Gastrocnemius medialis (tissue), 4 donors: Measurements from ENCODE around the gene SERPINB13. TPM values are rescaled to one million over a fixed set of nuclear protein-coding genes. Genes with fewer than 3 reads are reported as not detected.

ENCODE experiments used
- ATAC-seq, 2 donors: fragments of 150-250 bp; one replicate each; pipeline ENCODE4 v1.9.1; 2016
- DNase-seq, 2 donors: peaks; one replicate each; pipeline ENCODE4 v3.0.0-alpha.2; 2019
- H3K27ac ChIP-seq, 4 donors: fragments of 200-600 bp; sonication (generic); 1 replicate in 1 of 4; 2 replicates in 3 of 4; pipeline ENCODE4 v1.5.1; 2016 to 2018; ENCODE audit warnings: mild to moderate bottlenecking in 2 of 4, moderate library complexity in 1 of 4
- H3K27me3 ChIP-seq, 3 donors: fragments of 200-600 bp; sonication (generic) in 2 of 3; 1 replicate in 1 of 3; 2 replicates in 2 of 3; pipeline versions ENCODE4 v1.5.1 to v1.6.0; 2016 to 2019; ENCODE audit warnings: mild to moderate bottlenecking in 1 of 3, moderate library complexity in 1 of 3
- H3K36me3 ChIP-seq, 2 donors: fragments of 200-600 bp; sonication (generic) in 1 of 2; one replicate each; pipeline ENCODE4 v1.5.1; 2017 to 2018
- H3K4me1 ChIP-seq, 2 donors: fragments of 200-600 bp; sonication (generic) in 1 of 2; one replicate each; pipeline ENCODE4 v1.5.1; 2016 to 2017; ENCODE audit warnings: mild to moderate bottlenecking in 2 of 2
- H3K4me3 ChIP-seq, 4 donors: fragments of 200-600 bp; sonication (generic) in 3 of 4; 1 replicate in 1 of 4; 2 replicates in 3 of 4; pipeline ENCODE4 v1.5.1; 2016 to 2019; ENCODE audit warnings: mild to moderate bottlenecking in 2 of 4
- H3K9me3 ChIP-seq, 3 donors: fragments of 200-600 bp; sonication (generic) in 2 of 3; 1 replicate in 1 of 3; 2 replicates in 2 of 3; pipeline ENCODE4 v1.5.1; 2016 to 2019
- POLR2A ChIP-seq, 2 donors: fragments of 450-650 bp; IDR thresholded peaks; one replicate each; pipeline ENCODE4 v1.6.1; 2017; ENCODE audit warnings: antibody characterized with exemption in 2 of 2, mild to moderate bottlenecking in 2 of 2, moderate library complexity in 2 of 2
- in situ Hi-C, 4 donors: fragments of 200-750 bp; cut with MboI; loops; one replicate each; pipeline versions ENCODE4 v1.15.0 to v1.8.0; 2017; ENCODE audit warnings: low sequenced_read_pairs in 4 of 4
- intact Hi-C: fragments of 100-400 bp; cut with DNase I; formaldehyde crosslinking; loops from one replicate; pipeline ENCODE4 v1.15.1; 2023; ENCODE audit warnings: low total_unique reads
- total RNA-seq, 4 donors: library from RNA; depleted of rRNA; stranded (reverse); fragments of >200 nt; gene quantifications; one replicate each; pipeline versions ENCODE4 v1.1.0 to v1.2.3, GENCODE V29; 2016
- TF ChIP-seq, protein P1 (sequence below), 5 experiments: fragments of 450-650 bp in 3 of 5; fragments of 200-600 bp in 2 of 5; sonication (generic) in 2 of 5; IDR thresholded peaks in 4 of 5; conservative IDR thresholded peaks in 1 of 5; 1 replicate in 4 of 5; 2 replicates in 1 of 5; pipeline ENCODE4 v1.5.1; 2016 to 2019; ENCODE audit warnings: antibody characterized with exemption in 5 of 5, mild to moderate bottlenecking in 3 of 5, moderate library complexity in 3 of 5

SERPINB13 gene
- total RNA-seq, 4 donors from 2014 or later = not detected

DNA sequence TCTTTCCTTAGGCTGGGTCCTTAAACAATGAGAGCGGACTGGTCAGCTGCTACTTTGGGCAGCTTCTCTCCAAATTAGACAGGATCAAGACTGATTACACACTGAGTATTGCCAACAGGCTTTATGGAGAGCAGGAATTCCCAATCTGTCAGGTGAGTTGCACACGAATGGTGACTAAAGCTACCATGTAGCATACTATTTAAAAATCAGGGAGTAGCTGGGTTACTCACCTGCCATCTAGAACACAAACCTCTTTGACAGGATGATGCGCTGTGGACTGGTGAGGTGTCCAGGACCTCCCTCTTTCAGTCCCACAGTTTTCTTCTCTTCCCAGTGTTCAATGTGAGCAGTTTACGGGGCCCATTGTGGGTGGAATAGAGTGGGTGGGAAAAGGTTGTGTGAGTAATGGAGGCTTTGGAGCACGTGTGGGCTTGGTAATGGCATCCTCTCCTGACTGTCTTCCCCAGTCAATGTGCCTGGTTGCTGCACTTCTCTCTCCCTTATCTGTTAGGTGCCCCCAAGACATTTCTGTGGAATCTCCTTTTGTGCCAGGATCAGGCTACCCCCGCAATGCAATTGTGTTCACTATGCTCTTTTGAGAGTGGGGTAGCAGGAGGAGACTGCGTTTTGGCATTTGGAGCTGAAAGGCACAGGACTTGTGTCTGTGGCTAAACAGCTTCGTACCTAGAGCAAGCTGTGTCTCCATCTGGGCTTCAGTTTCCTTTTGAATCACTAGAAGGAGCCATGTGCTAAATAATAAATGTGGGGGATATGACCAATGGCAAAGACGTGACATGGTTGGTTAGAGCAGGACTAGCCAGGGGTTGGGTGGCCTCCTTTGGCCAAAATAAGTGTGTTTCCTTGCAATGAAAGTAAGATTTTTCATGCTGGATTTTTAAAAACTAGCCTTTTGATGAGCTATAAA lies 27.3 kb upstream of the SERPINB13 start:
- in situ Hi-C loops = no loop called here
- no peaks in the 10 kb centered on the region for H3K36me3 ChIP-seq
- no peaks in the 10 kb centered on the region for H3K27me3 ChIP-seq
- H3K27ac ChIP-seq = no peak overlapping the region
- DNase-seq (no peak), ATAC-seq (no peak)
- intact Hi-C loops = no loop called here
- no peaks in the 10 kb centered on the region for H3K9me3 ChIP-seq
- no peak overlapping the region for H3K4me3 ChIP-seq
- no peaks in the 10 kb centered on the region for H3K4me1 ChIP-seq
- TF ChIP-seq, protein P1, sequence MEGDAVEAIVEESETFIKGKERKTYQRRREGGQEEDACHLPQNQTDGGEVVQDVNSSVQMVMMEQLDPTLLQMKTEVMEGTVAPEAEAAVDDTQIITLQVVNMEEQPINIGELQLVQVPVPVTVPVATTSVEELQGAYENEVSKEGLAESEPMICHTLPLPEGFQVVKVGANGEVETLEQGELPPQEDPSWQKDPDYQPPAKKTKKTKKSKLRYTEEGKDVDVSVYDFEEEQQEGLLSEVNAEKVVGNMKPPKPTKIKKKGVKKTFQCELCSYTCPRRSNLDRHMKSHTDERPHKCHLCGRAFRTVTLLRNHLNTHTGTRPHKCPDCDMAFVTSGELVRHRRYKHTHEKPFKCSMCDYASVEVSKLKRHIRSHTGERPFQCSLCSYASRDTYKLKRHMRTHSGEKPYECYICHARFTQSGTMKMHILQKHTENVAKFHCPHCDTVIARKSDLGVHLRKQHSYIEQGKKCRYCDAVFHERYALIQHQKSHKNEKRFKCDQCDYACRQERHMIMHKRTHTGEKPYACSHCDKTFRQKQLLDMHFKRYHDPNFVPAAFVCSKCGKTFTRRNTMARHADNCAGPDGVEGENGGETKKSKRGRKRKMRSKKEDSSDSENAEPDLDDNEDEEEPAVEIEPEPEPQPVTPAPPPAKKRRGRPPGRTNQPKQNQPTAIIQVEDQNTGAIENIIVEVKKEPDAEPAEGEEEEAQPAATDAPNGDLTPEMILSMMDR (IDR thresholded peaks at IDR 0.05 in 4 of 5, conservative IDR thresholded peaks at IDR 0.05 in 1 of 5) = no peak
- TF ChIP-seq POLR2A (IDR thresholded peaks at IDR 0.05) = no peak

- no peak for DNase-seq
- intact Hi-C loops (no loop called here), in situ Hi-C loops (no loop called here)
- TF ChIP-seq, protein P1 (IDR thresholded peaks at IDR 0.05 in 4 of 5, conservative IDR thresholded peaks at IDR 0.05 in 1 of 5) = no peak
- TF ChIP-seq POLR2A (IDR thresholded peaks at IDR 0.05) = no peak
- Histone ChIP-seq H3K4me1 (no peaks in the 10 kb centered on the region), H3K27me3 (no peaks in the 10 kb centered on the region), H3K4me3 (no peak overlapping the region), H3K36me3 (no peaks in the 10 kb centered on the region), H3K27ac (no peak overlapping the region), H3K9me3 (no peaks in the 10 kb centered on the region)
- ATAC-seq = no peak
Observed at GRCh38 chr18:63562284-63562683, 24.9 kb upstream of the SERPINB13 start.

DNA sequence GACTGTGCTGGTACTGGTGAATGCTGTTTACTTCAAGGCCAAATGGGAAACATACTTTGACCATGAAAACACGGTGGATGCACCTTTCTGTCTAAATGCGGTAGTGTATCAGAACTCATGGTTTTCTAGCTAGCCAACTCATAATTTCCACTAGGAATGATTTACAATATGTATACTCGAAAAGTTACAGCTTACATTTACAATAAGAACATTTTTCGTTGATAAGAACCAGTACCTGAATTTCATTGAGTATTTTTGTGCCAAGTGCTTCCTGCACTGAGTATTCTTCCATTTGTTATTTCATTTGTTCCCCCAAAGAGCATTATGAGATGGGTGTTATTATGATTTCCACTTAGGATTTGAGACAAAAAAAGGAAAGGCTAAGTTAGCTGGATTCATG lies 23.1 kb upstream of the SERPINB13 start:
- in situ Hi-C loops (no loop called here), intact Hi-C loops (no loop called here)
- no peaks in the 10 kb centered on the region for H3K9me3 ChIP-seq
- no peak overlapping the region for H3K27ac ChIP-seq
- no peak for TF ChIP-seq POLR2A (IDR thresholded peaks at IDR 0.05)
- TF ChIP-seq, protein P1 (IDR thresholded peaks at IDR 0.05 in 4 of 5, conservative IDR thresholded peaks at IDR 0.05 in 1 of 5) = no peak
- H3K4me1 ChIP-seq = no peaks in the 10 kb centered on the region
- H3K36me3 ChIP-seq = no peaks in the 10 kb centered on the region
- no peak overlapping the region for H3K4me3 ChIP-seq
- no peaks in the 10 kb centered on the region for H3K27me3 ChIP-seq
- DNase-seq (no peak), ATAC-seq (no peak)

DNA sequence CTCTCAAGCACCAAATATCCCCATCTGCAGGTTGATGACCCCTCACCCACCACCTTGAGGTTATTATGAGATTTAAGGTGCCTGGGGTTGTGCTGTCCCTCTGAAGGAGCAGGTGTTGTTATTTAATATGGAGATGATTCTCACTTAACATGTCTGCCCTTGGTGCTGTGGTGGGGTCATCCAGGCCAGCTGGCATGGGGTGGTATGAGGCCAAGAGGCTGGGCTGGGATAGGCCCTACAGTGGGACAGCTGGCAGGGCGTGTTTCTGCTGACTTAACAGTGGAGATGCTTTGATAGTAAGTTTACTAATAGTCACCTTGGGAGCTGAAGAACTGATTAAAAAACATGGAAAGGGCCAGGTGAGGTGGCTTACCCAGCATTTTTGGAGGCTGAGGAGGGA lies 22.6 kb upstream of the SERPINB13 start:
- no peak for ATAC-seq
- TF ChIP-seq, protein P1 (IDR thresholded peaks at IDR 0.05 in 4 of 5, conservative IDR thresholded peaks at IDR 0.05 in 1 of 5) = no peak
- no peak for TF ChIP-seq POLR2A (IDR thresholded peaks at IDR 0.05)

More for the DNA sequence above, 22.6 kb upstream of the SERPINB13 start:
- no peaks in the 10 kb centered on the region for H3K4me1 ChIP-seq
- DNase-seq = no peak
- no peak overlapping the region for H3K27ac ChIP-seq
- in situ Hi-C loops = no loop called here
- H3K4me3 ChIP-seq = no peak overlapping the region
- intact Hi-C loops = no loop called here
- H3K36me3 ChIP-seq = no peaks in the 10 kb centered on the region
- H3K9me3 ChIP-seq = no peaks in the 10 kb centered on the region
- H3K27me3 ChIP-seq = no peaks in the 10 kb centered on the region
